Measurements from ENCODE around the gene RNF207. TPM values are rescaled to one million over a fixed set of nuclear protein-coding genes. Genes with fewer than 3 reads are reported as not detected.

The RNF207 gene
- polyA plus RNA-seq, 1 of the 3 experiments (the other 2 are of a cell fraction), result 25.4 TPM

- CTCF ChIA-PET, result interaction anchor here (0.6 to 4.0 kb wide), 27 partner anchors 8 to 136 kb away, joined by 3 to 57 read pairs (median 6); no protein-coding TSS in a partner anchor
- Histone ChIP-seq H2AFZ (ENCODE audit: low read depth) (no peak overlapping the region), H3K9ac (no peak overlapping the region), H3K4me1 (ENCODE audit: control insufficient read depth in 1 of 2, insufficient read depth in 2 of 2, low read depth in 1 of 2, low read length in 1 of 2) (peaks cover 0 to 16% of the 10 kb centered on the region in 2 experiments; a peak in 1 of 4 replicates), H3K79me2 (ENCODE audit: insufficient read depth) (no peaks in the 10 kb centered on the region), H3K27me3 (ENCODE audit: insufficient read depth) (no peaks in the 10 kb centered on the region), H3K27ac (ENCODE audit: low read depth in 2 of 2, low read length in 1 of 2) (no peak overlapping the region), H3K4me3 (ENCODE audit: low read depth in 2 of 2, low read length in 1 of 2) (no peak overlapping the region), H3K36me3 (replicated peaks in 1 of 2; ENCODE audit: control insufficient read depth in 1 of 2, insufficient read depth in 2 of 2, low read length in 1 of 2) (no peaks in the 10 kb centered on the region), H3K9me3 (no peaks in the 10 kb centered on the region), H3K9me2 (no peaks in the 10 kb centered on the region), H3F3A (replicated peaks; ENCODE audit: insufficient read depth) (no peaks in the 10 kb centered on the region), H3K4me2 (no peak overlapping the region), H4K20me1 (ENCODE audit: insufficient read depth) (no peaks in the 10 kb centered on the region)
- no CpG with 5 or more reads among the region's 19 CpGs for WGBS (ENCODE audit: low lambda C conversion rate)
- POLR2A ChIA-PET, result no interaction called here
- TF ChIP-seq MEF2A (IDR thresholded peaks at IDR 0.05; ENCODE audit: borderline replicate concordance, low read depth) (no peak), EZH2phosphoT487 (IDR thresholded peaks at IDR 0.05; ENCODE audit: borderline replicate concordance, low read depth) (no peak), PBX3 (IDR thresholded peaks at IDR 0.05) (no peak), USF1 (IDR thresholded peaks at IDR 0.05; ENCODE audit: borderline replicate concordance, low read depth) (no peak), ELF1 (IDR thresholded peaks at IDR 0.05) (no peak), JUND (IDR thresholded peaks at IDR 0.05) (no peak), MXI1 (IDR thresholded peaks at IDR 0.05; ENCODE audit: low read depth, low read length) (no peak), RAD21 (IDR thresholded peaks at IDR 0.05; ENCODE audit: low read length) (no peak), RCOR1 (IDR thresholded peaks at IDR 0.05; ENCODE audit: low read length) (no peak), NFIC (IDR thresholded peaks at IDR 0.05; ENCODE audit: borderline replicate concordance) (no peak), FOXM1 (IDR thresholded peaks at IDR 0.05; ENCODE audit: low read depth) (no peak), RXRA (IDR thresholded peaks at IDR 0.05; ENCODE audit: borderline replicate concordance, low read depth) (no peak), RFX5 (IDR thresholded peaks at IDR 0.05; ENCODE audit: low read length) (no peak), REST (IDR thresholded peaks at IDR 0.05; ENCODE audit: low read depth, low read length) (no peak), IRF3 (IDR thresholded peaks at IDR 0.05; ENCODE audit: low read depth, low read length) (no peak), EP300 (IDR thresholded peaks at IDR 0.05; ENCODE audit: borderline replicate concordance in 1 of 2, low read depth in 1 of 2, low read length in 1 of 2) (no peak), CTCF (IDR thresholded peaks at IDR 0.05) (no peak), GATA2 (CRISPR knock-in tag; IDR thresholded peaks at IDR 0.05) (no peak), TEAD4 (IDR thresholded peaks at IDR 0.05; ENCODE audit: borderline replicate concordance, insufficient read depth) (no peak), FOXJ3 (CRISPR knock-in tag; IDR thresholded peaks at IDR 0.05) (no peak)
- no peak for DNase-seq
These were observed 35.1 kb upstream of the RNF207 start for GRCh38 chr1:6170742-6171201.

Data from SK-N-SH (cell line).